ENCODE data around the gene FGF11. TPM values are rescaled to one million over a fixed set of nuclear protein-coding genes. Genes with fewer than 3 reads are reported as not detected.

FGF11 gene
- total RNA-seq, 2 donors from 2014 or later: 2.1 TPM; not detected in 1

DNA sequence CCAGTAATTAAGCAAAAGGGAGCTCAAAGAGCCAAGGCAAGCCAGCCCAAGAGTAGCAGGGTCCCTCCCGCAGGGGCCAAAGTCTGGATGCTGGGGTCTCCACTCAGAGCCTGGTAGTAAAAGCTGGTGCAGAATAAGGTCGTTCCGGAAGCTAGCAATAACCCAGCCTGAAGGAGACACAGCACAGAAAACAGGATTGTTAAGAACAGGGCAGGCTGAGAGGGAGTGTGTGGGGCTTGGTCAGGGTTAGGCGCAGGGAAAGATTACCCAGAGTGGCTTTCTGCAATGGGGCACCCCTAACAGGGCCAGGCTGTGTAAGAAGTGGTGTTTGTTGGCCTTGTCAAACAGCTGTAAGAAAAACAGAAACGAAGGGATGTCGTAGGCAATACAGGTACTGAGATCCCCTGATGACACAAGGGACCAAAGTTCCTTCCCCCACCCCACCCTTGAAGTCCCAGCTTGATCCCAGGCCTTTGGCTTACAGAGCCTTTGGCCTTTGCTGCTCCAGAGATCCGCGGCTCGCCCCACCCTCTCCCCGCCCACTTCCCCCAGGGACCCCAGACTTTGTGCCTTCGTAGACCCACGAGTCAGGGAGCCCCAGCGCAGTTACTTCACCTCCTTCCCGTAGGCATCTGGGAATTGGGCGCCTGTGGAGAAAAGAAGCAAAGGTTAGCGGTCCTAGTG lies 36.1 kb upstream of the FGF11 start:
- no peak for ATAC-seq
- WGBS, 2 donors: 9 to 13% methylated on average over 13 to 16 of the region's 16 CpGs
- no peak for TF ChIP-seq CTCF (IDR thresholded peaks at IDR 0.05)
- no peak for TF ChIP-seq POLR2A (IDR thresholded peaks at IDR 0.05)
- DNase-seq: peak; percentile 53 to 61 (median 54)
- no peaks in the 10 kb centered on the region for H3K9me3 ChIP-seq
- H3K27ac ChIP-seq: peak overlapping the region; percentile 60 to 96 (median 90)
- H3K4me3 ChIP-seq: peak overlapping the region; percentile 22 to 39
- peaks cover 32% of the 10 kb centered on the region for H3K4me1 ChIP-seq
- H3K27me3 ChIP-seq: no peaks in the 10 kb centered on the region
- intact Hi-C loops (cut with DNase I): no loop called here
- H3K36me3 ChIP-seq (replicated peaks in 1 of 2; ENCODE audit: insufficient read depth in 1 of 2, low read depth in 2 of 2): no peaks in the 10 kb centered on the region

GRCh38 chr17:7403727-7403976 lies 35.7 kb upstream of the FGF11 start:
- WGBS, 2 donors: 1% methylated on average over 13 of the region's 13 CpGs; no CpG with 5 or more reads in 1 of the 2 donors
- Histone ChIP-seq H3K4me3 (peak overlapping the region; percentile 22 to 39), H3K27me3 (no peaks in the 10 kb centered on the region), H3K36me3 (replicated peaks in 1 of 2; ENCODE audit: insufficient read depth in 1 of 2, low read depth in 2 of 2) (no peaks in the 10 kb centered on the region), H3K9me3 (no peaks in the 10 kb centered on the region), H3K27ac (peak overlapping the region; percentile 60 to 96 (median 90)), H3K4me1 (peaks cover 32% of the 10 kb centered on the region)
- intact Hi-C loops (cut with DNase I): no loop called here
- TF ChIP-seq CTCF (IDR thresholded peaks at IDR 0.05) (no peak), POLR2A (IDR thresholded peaks at IDR 0.05) (no peak)
- no peak for DNase-seq
- peak; percentile 43 for ATAC-seq

DNA sequence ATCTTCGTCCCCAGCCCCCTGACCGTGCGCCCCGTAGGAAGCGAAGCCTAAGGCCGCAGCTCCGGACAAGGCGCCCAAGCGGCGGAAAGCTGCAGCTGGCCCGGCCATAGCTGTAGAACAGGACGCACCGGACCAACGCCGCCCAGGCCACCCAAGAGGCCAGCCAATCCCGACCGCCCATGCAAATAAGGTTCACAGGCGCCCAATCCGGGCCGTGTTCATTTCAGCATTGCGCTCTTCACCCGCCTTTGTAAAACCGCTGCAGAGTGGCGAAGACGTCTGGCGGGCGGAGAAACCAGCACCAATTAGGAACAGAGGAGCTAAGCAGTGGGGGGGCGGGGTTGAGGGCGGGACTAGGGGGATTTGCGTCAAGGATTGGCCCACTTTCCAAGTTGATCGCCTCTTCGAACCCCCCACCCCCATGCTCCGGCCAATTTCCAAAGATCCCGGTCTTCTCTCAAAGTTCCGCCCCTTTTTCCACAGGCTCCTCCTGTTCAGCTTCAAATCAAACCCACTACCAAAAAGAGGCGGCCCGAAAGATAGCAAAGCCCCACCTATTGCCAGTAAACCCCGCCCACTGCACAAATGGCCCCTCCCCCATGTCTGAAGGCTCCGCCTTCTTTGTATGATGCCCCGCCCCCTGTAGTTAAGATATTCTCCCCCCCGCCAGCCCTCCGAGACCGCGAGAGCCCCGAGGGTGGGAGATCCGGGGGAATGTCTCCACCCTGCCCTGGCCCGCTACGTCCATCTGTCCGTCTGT lies 35.2 kb upstream of the FGF11 start, which contains the start of gene TMEM256:
Gene TMEM256 (minus strand): TSS at position 121 of the 760 bp plus-strand sequence. CDS start 13 bp downstream, at position 108.
- H3K9me3 ChIP-seq: no peaks in the 10 kb centered on the region
- TF ChIP-seq POLR2A (IDR thresholded peaks at IDR 0.05): peak; percentile 95 to 98 (median 98)
- peak in 2 of 7 experiments; percentile 24 to 25 for TF ChIP-seq CTCF (IDR thresholded peaks at IDR 0.05)
- ATAC-seq (peak; percentile 92), DNase-seq (peak; percentile 99)
- peak within 1 kb of the TSS; percentile 39 for H3K4me3 ChIP-seq
- H3K4me1 ChIP-seq: peaks cover 32% of the 10 kb centered on the region
- intact Hi-C loops (cut with DNase I): no loop called here
- 1% methylated on average over 24 to 49 of the region's 49 CpGs for WGBS, 2 donors
- H3K27ac ChIP-seq: peak within 1 kb of the TSS; percentile 60 to 96 (median 90)
- no peaks in the 10 kb centered on the region for H3K27me3 ChIP-seq
- no peaks in the 10 kb centered on the region for H3K36me3 ChIP-seq (replicated peaks in 1 of 2; ENCODE audit: insufficient read depth in 1 of 2, low read depth in 2 of 2)

DNA sequence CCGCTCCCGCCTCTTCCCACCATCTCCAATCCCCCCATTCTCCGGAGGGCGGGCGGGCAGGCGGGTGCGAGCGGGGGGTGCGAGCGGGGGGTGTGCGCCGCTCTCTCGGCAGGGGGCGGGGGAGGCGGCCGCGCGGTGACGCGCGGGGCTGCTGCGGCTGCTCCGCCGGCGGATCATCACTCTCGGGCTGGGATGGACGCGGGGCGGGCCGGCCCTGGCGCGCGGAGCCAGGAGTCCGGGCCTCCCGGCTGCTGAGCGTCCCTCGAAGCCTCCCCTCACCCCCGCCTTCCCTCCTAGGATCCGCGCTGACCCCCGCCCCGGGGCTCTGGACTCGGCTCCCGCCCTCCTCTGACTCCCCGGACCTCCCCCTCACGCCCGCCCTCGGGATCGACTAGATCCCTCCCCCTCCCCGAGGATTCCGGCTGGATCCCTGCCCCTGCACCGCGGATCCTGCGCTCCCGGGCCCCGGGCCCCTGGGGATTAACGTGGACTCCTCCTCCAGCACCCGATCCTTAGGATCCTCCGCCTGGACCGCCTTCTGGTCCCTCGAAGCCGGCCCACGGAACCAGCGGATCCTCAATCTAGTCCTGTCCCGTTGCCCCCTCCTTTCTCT lies 34.5 kb upstream of the FGF11 start:
- ATAC-seq (peak; percentile 27), DNase-seq (peak; percentile 39 to 54 (median 45))
- H3K9me3 ChIP-seq: no peaks in the 10 kb centered on the region
- no peaks in the 10 kb centered on the region for H3K27me3 ChIP-seq
- H3K27ac ChIP-seq: peak overlapping the region in 3 of 4 donors; percentile 86 to 96 (median 95)
- no peak for TF ChIP-seq CTCF (IDR thresholded peaks at IDR 0.05)
- peak; percentile 12 to 48 (median 21) for TF ChIP-seq POLR2A (IDR thresholded peaks at IDR 0.05)
- WGBS, 2 donors: 1 to 4% methylated on average over 21 to 60 of the region's 65 CpGs
- intact Hi-C loops (cut with DNase I): no loop called here
- H3K36me3 ChIP-seq (replicated peaks in 1 of 2; ENCODE audit: insufficient read depth in 1 of 2, low read depth in 2 of 2): no peaks in the 10 kb centered on the region
- peaks cover 32% of the 10 kb centered on the region for H3K4me1 ChIP-seq
- peak overlapping the region; percentile 23 to 39 for H3K4me3 ChIP-seq

All from body of pancreas (tissue), 4 donors.